RWPE2 (cell line): Measurements from ENCODE around the gene GRM4.

Experiments
- ATAC-seq: fragments of 200-7000 bp; cut with Tn5 transposase; 3 replicates; pipeline ENCODE4 v1.9.1; 2021; ENCODE audit warnings: low read depth
- DNase-seq: peaks from one replicate; pipeline ENCODE4 v3.0.0-alpha.2; 2020; ENCODE audit warnings: low spot score
- H3K27ac ChIP-seq: fragments of 450-650 bp; 2 replicates; pipeline ENCODE4 v1.5.1; 2017; ENCODE audit warnings: mild to moderate bottlenecking; ENCODE audit not compliant: poor library complexity, severe bottlenecking
- H3K27me3 ChIP-seq: fragments of 250-450 bp; sonication (Bioruptor Pico); 2 replicates; pipeline ENCODE4 v1.5.1; 2021; ENCODE audit warnings: mild to moderate bottlenecking, moderate library complexity; ENCODE audit not compliant: insufficient read depth, poor library complexity, severe bottlenecking
- H3K36me3 ChIP-seq: fragments of 250-450 bp; sonication (Bioruptor Pico); 2 replicates; pipeline ENCODE4 v1.5.1; 2020; ENCODE audit warnings: low read depth, mild to moderate bottlenecking, moderate library complexity
- H3K4me1 ChIP-seq: fragments of 250-450 bp; sonication (Bioruptor Pico); 2 replicates; pipeline ENCODE4 v1.5.1; 2021; ENCODE audit warnings: mild to moderate bottlenecking, moderate library complexity; ENCODE audit not compliant: insufficient read depth, poor library complexity, severe bottlenecking
- H3K4me3 ChIP-seq: fragments of 250-450 bp; sonication (Bioruptor Pico); 2 replicates; pipeline ENCODE4 v1.5.1; 2021; ENCODE audit warnings: mild to moderate bottlenecking, moderate library complexity; ENCODE audit not compliant: severe bottlenecking
- H3K9me3 ChIP-seq: fragments of 250-450 bp; sonication (Bioruptor Pico); 2 replicates; pipeline ENCODE4 v1.5.1; 2021; ENCODE audit warnings: mild to moderate bottlenecking, moderate library complexity; ENCODE audit not compliant: severe bottlenecking
- CTCF ChIP-seq: fragments of 450-650 bp; IDR thresholded peaks from one replicate; pipeline ENCODE4 v1.5.1; 2017; ENCODE audit warnings: mild to moderate bottlenecking, moderate library complexity; ENCODE audit not compliant: poor library complexity, severe bottlenecking

The GRM4 gene

GRCh38 chr6:34052071-34052825 is 93.6 kb downstream of the GRM4 start:
- Histone ChIP-seq H3K27ac (no peak overlapping the region), H3K4me3 (no peak overlapping the region), H3K27me3 (no peaks in the 10 kb centered on the region), H3K4me1 (no peaks in the 10 kb centered on the region), H3K36me3 (no peaks in the 10 kb centered on the region), H3K9me3 (no peaks in the 10 kb centered on the region)
- no peak for DNase-seq
- TF ChIP-seq CTCF: no peak
- no peak for ATAC-seq

- H3K4me3 ChIP-seq: no peak overlapping the region
- H3K4me1 ChIP-seq: no peaks in the 10 kb centered on the region
- H3K27me3 ChIP-seq: no peaks in the 10 kb centered on the region
- DNase-seq (no peak), ATAC-seq (no peak)
- H3K36me3 ChIP-seq: no peaks in the 10 kb centered on the region
- TF ChIP-seq CTCF: no peak
- H3K9me3 ChIP-seq: no peaks in the 10 kb centered on the region
- H3K27ac ChIP-seq: no peak overlapping the region
Measured at GRCh38 chr6:34051331-34051919, 94.5 kb downstream of the GRM4 start.

GRCh38 chr6:34050691-34051090 is 95.2 kb downstream of the GRM4 start:
- no peaks in the 10 kb centered on the region for H3K36me3 ChIP-seq
- DNase-seq: no peak
- no peaks in the 10 kb centered on the region for H3K27me3 ChIP-seq

GRCh38 chr6:34049395-34050342 is 96.2 kb downstream of the GRM4 start:
- Histone ChIP-seq H3K4me1 (no peaks in the 10 kb centered on the region), H3K36me3 (no peaks in the 10 kb centered on the region), H3K27ac (no peak overlapping the region), H3K4me3 (no peak overlapping the region), H3K27me3 (no peaks in the 10 kb centered on the region), H3K9me3 (no peaks in the 10 kb centered on the region)
- DNase-seq (no peak), ATAC-seq (no peak)
- TF ChIP-seq CTCF: no peak

More at GRCh38 chr6:34050691-34051090, 95.2 kb downstream of the GRM4 start:
- ATAC-seq: no peak
- Histone ChIP-seq H3K4me1 (no peaks in the 10 kb centered on the region), H3K27ac (no peak overlapping the region), H3K9me3 (no peaks in the 10 kb centered on the region), H3K4me3 (no peak overlapping the region)
- no peak for TF ChIP-seq CTCF
